Ovary (tissue), 9 donors: ENCODE data around the gene C2orf15. TPM values are rescaled to one million over a fixed set of nuclear protein-coding genes. Genes with fewer than 3 reads are reported as not detected.

Experiments
- DNase-seq, 5 donors: peaks; one replicate each; pipeline ENCODE4 v3.0.0-alpha.2; 2019 to 2020
- H3K27ac ChIP-seq, 2 donors: fragments of 200-600 bp; one replicate each; pipeline versions ENCODE4 v1.5.1 to v1.8.0; 2019 to 2022
- H3K27me3 ChIP-seq: fragments of 200-600 bp; one replicate; pipeline ENCODE4 v1.8.0; 2022
- H3K36me3 ChIP-seq: fragments of 200-600 bp; sonication (generic); one replicate; pipeline ENCODE4 v1.5.1; 2019
- H3K4me1 ChIP-seq: one replicate; pipeline ENCODE4 v1.8.1; 2013; ENCODE audit warnings: mild to moderate bottlenecking, moderate library complexity; ENCODE audit not compliant: insufficient read depth
- H3K4me3 ChIP-seq: fragments of 200-600 bp; sonication (generic); one replicate; pipeline ENCODE4 v1.5.1; 2017
- H3K9me3 ChIP-seq, 2 donors: fragments of 200-600 bp in 1 of 2; sonication (generic) in 1 of 2; one replicate each; pipeline versions ENCODE4 v1.5.1 to v1.8.1; 2013 to 2019; ENCODE audit warnings: mild to moderate bottlenecking in 1 of 2, moderate library complexity in 1 of 2
- CTCF ChIP-seq, 3 donors: fragments of 450-650 bp in 2 of 3; fragments of 200-600 bp in 1 of 3; IDR thresholded peaks; one replicate each; pipeline versions ENCODE4 v1.5.1 to v1.8.0; 2016 to 2022; ENCODE audit warnings: antibody characterized with exemption in 3 of 3, mild to moderate bottlenecking in 1 of 3
- EP300 ChIP-seq: sonication (generic); formaldehyde crosslinking; IDR thresholded peaks from one replicate; pipeline ENCODE4 v1.6.1; 2017; ENCODE audit warnings: antibody characterized with exemption
- POLR2A ChIP-seq: fragments of 450-650 bp; IDR thresholded peaks from one replicate; pipeline ENCODE4 v1.6.1; 2017; ENCODE audit warnings: antibody characterized with exemption, mild to moderate bottlenecking, moderate library complexity
- WGBS, 3 donors: extraction: QIAGEN DNeasy Blood & Tissue Kit in 1 of 3; methylation state at CpG; one replicate each; pipeline versions ENCODE4 v1.1.5 to v1.1.7; 2013 to 2017; 5-methylcytosine and 5-hydroxymethylcytosine counted together
- intact Hi-C, 4 donors: fragments of 100-400 bp; cut with DNase I; formaldehyde crosslinking; loops; one replicate each; pipeline versions ENCODE4 v1.11.0 to v1.15.1; 2022 to 2023
- polyA plus RNA-seq, 2 donors: library from polyadenylated mRNA; stranded (reverse); fragments of 200-250 nt in 1 of 2; fragments of 350-450 nt in 1 of 2; fragmentation: Illumina TruSeq in 1 of 2; extraction: RNeasy Lipid Tissue Mini Kit (QIAGEN cat#74804) in 1 of 2; gene quantifications; one replicate each; pipeline ENCODE4 v1.2.3, GENCODE V29; 2013 to 2014
- total RNA-seq, 7 donors: library from RNA; depleted of rRNA in 2 of 7; stranded (reverse); fragments of >200 nt in 2 of 7; fragmentation: NEBNext Ultra II Directional in 3 of 7; extraction: Animal tissue kit (Norgen Biotek cat#: 25700) in 3 of 7; gene quantifications; one replicate each; pipeline versions ENCODE4 v1.1.0 to v1.2.4, GENCODE V29; 2016 to 2023
- donor health status: DM: no; HTN: no; CAD: no; lungs with moderate emphysema.
- donor health status: DM: no; HTN: no; CAD: no.
- donor health status: Bipolar disorder and iron deficiency.
- donor health status: DM: yes; HTN: yes; CAD: no.
- donor health status: DM: no; HTN: no; CAD: no.
- donor health status: DM: yes; HTN: yes; CAD: no.

The C2orf15 gene
- total and polyA plus RNA-seq, 9 donors: 0.24 to 3.0 (median 0.78) TPM

GRCh38 chr2:99158599-99158998 lies 17.1 kb downstream of the C2orf15 start:
- 88 to 95% (median 90%) methylated on average over 5 of the region's 5 CpGs for WGBS, 3 donors
- TF ChIP-seq CTCF (IDR thresholded peaks at IDR 0.05) (no peak), POLR2A (no peak), EP300 (no peak)
- no peak for DNase-seq
- Histone ChIP-seq H3K36me3 (no peaks in the 10 kb centered on the region), H3K9me3 (no peaks in the 10 kb centered on the region), H3K4me3 (no peak overlapping the region), H3K27me3 (no peaks in the 10 kb centered on the region), H3K4me1 (peaks cover 9% of the 10 kb centered on the region), H3K27ac (no peak overlapping the region)
- intact Hi-C loops: no loop called here

DNA sequence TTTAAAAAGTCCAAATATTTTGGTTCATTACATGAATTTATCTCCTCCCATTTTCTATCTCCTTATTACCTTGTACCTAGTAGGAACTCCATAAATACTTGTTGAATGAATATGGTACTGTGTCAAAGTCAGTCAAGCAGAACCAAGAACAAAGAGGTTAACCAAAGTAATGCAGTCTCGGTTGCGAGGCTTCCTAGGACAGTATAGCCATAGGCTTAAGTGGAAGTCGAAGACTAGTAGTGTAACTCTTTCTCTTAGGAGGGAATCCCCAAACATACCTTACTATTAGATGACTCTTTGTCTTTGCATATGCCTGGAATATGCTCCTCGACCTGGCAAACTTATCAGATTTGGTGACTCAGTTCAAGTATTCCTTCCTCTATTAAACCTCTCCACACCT lies 18.1 kb downstream of the C2orf15 start:
- TF ChIP-seq CTCF (IDR thresholded peaks at IDR 0.05) (no peak), POLR2A (no peak), EP300 (no peak)
- Histone ChIP-seq H3K36me3 (no peaks in the 10 kb centered on the region), H3K27ac (no peak overlapping the region), H3K4me3 (no peak overlapping the region), H3K4me1 (peaks cover 4% of the 10 kb centered on the region), H3K9me3 (no peaks in the 10 kb centered on the region), H3K27me3 (no peaks in the 10 kb centered on the region)
- WGBS, 3 donors: 78 to 90% (median 84%) methylated on average over 4 of the region's 4 CpGs
- DNase-seq: no peak
- intact Hi-C loops: no loop called here

DNA sequence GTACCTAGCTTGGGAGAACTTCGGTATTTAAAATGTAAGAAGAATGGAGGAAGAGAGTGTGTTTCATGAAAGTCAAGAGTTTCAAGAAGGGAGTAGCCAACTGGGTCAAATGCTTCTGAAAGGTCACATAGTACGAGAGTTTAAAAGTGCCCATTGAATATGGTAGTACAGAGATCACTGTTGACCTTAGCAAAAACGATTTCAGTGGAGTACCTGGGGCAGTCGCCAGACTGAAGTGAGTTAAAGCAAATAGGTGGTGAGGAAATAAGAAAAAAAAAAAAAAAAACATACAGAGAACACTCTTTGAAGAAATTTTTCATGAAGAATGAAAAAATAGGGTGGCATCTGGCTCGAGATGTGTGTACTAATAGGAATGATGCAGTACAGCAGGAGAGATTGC lies 24.7 kb downstream of the C2orf15 start:
- TF ChIP-seq POLR2A: no peak
- TF ChIP-seq EP300: no peak
- no peak for TF ChIP-seq CTCF (IDR thresholded peaks at IDR 0.05)
- H3K9me3 ChIP-seq: no peaks in the 10 kb centered on the region

DNA sequence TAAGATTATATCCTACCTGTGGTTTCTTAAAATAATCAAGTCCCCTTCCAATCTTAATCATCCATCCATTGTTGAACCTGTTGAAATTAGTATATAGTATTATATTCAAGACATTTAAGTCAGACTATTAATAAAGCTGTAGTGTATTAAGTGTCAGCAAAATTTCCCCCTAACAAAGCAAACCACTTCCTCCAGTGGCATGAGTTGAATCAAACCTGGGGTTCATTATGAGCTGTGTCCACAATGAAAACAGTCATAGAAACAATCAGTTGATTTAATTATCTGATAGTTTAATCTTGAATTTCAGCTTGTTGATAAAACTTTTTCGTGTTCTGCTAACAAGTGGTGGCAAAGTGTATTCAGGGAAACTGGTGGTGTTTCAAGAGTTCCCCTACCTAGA lies 28.0 kb downstream of the C2orf15 start:
- no peak overlapping the region for H3K27ac ChIP-seq
- no peak for DNase-seq
- intact Hi-C loops: no loop called here
- no peaks in the 10 kb centered on the region for H3K36me3 ChIP-seq
- H3K27me3 ChIP-seq: no peaks in the 10 kb centered on the region
- TF ChIP-seq CTCF (IDR thresholded peaks at IDR 0.05) (no peak), POLR2A (no peak), EP300 (no peak)
- H3K4me1 ChIP-seq: no peaks in the 10 kb centered on the region
- WGBS, 3 donors: 26 to 45% (median 32%) methylated on average over 1 of the region's 1 CpG
- H3K9me3 ChIP-seq: no peaks in the 10 kb centered on the region
- H3K4me3 ChIP-seq: no peak overlapping the region

More for the DNA sequence above, 24.7 kb downstream of the C2orf15 start:
- Histone ChIP-seq H3K27ac (no peak overlapping the region), H3K27me3 (no peaks in the 10 kb centered on the region), H3K4me3 (no peak overlapping the region), H3K4me1 (no peaks in the 10 kb centered on the region), H3K36me3 (no peaks in the 10 kb centered on the region)
- 84 to 91% (median 88%) methylated on average over 5 of the region's 5 CpGs for WGBS, 3 donors
- no peak for DNase-seq
- intact Hi-C loops: no loop called here
